LNCAP (cell line): ENCODE results near the gene KCNK18.

ENCODE experiments used
- TF ChIP-seq, protein P1 (sequence below): fragments of 450-650 bp; IDR thresholded peaks from 2 replicates; pipeline ENCODE4 v1.5.1; 2017; ENCODE audit warnings: mild to moderate bottlenecking

Gene KCNK18

DNA sequence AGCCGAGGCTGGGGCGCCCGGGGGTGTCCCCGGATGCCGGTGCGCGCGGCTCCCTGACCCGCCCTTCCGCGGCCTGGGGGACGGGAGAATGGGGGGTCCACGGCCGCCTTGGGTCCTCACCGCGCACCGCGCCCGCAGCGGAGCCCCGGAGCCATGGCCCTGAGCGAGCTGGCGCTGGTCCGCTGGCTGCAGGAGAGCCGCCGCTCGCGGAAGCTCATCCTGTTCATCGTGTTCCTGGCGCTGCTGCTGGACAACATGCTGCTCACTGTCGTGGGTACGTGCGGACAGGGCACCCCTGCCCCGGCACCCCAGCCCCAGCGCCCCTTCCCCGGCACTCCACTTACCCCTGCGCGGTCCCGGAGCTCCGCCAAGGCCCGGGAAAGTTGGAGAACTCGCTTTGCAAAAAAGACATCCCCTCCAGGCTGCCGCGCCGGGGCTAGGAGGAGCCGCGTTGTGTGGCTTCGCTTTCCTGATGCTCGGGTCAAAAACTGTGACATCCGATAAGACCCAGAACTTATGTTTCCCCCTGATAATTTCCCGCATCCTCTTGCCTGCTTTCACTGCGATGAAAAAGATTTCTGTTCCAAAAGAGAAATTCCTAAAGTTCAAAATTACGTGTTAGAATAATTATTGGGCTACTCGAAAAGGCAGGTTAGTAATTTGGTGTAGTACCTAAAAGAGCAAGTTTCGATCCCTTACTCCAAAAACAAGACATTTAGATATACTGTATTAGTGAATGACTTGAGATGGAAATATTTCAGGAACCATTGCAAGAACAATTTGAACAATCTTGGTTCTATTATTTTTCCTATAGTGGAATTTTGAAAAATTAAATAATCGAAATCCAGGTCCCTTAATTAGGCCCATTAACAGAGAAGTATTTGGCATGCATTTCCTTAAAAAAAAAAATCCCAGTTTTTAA, 44.5 kb downstream of the KCNK18 start:
- TF ChIP-seq, protein P1, sequence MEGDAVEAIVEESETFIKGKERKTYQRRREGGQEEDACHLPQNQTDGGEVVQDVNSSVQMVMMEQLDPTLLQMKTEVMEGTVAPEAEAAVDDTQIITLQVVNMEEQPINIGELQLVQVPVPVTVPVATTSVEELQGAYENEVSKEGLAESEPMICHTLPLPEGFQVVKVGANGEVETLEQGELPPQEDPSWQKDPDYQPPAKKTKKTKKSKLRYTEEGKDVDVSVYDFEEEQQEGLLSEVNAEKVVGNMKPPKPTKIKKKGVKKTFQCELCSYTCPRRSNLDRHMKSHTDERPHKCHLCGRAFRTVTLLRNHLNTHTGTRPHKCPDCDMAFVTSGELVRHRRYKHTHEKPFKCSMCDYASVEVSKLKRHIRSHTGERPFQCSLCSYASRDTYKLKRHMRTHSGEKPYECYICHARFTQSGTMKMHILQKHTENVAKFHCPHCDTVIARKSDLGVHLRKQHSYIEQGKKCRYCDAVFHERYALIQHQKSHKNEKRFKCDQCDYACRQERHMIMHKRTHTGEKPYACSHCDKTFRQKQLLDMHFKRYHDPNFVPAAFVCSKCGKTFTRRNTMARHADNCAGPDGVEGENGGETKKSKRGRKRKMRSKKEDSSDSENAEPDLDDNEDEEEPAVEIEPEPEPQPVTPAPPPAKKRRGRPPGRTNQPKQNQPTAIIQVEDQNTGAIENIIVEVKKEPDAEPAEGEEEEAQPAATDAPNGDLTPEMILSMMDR: no peak

GRCh38 chr10:117242463-117242832, 45.2 kb downstream of the KCNK18 start:
- TF ChIP-seq, protein P1: no peak

GRCh38 chr10:117246997-117247671, 49.8 kb downstream of the KCNK18 start:
- TF ChIP-seq, protein P1: no peak

DNA sequence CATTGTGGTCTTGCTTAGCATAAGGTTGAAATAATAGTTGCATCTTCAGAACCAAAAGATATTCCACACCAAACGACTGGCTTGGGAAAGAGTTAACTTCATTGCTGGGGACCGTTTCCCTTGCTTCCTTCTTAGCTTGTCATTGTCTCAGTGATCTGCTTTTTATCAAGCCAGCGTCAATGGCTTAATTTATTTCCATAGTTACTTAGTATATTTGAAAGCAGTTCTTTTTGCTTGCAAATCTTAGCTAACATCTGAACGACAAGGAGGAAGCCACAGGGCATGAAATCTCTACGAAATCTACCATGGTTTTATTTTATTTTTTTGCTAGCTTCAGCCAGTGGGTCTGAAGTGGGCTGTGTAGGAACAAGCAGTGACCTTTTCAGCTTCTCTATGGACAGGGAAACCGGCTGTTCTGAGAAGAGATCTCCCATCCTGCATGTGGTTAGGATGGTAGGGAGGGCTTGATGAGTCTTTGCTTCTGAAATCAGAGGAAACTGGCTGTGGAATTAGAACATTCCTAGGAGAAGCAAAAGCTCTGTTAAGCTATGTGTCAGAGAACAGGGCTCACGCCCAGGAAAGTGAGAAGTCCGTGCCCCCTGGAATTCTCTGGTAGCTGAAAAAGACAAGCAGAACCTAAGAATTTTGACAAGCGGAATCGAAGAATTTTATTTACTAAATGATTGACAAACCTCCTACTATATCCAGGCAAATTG, 51.6 kb downstream of the KCNK18 start:
- TF ChIP-seq, protein P1: no peak

- TF ChIP-seq, protein P1: no peak
These were observed 52.3 kb downstream of the KCNK18 start for GRCh38 chr10:117249493-117250093.

GRCh38 chr10:117250411-117250810, 53.1 kb downstream of the KCNK18 start:
- TF ChIP-seq, protein P1: no peak

DNA sequence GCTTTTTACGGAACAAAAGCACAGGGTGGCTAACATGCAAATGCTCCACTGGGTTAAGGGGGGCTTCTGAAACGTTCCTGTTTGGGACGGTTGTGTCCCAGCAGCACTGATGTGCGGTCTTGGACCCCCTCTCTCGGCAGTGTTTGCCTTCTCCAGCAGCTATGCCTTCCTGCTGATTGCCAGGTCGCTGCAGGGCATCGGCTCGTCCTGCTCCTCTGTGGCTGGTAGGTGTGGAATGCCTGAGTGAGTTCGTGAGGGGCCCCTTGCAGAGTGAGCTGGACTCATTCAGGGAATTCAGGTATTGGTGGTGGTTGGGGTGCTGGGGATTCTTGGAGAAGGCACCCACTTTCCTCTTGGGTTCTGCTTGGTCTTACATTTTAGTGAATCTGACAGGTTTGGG, 56.6 kb downstream of the KCNK18 start:
- TF ChIP-seq, protein P1: no peak
